Liver (tissue), 9 donors: ENCODE data around the gene MTURN. TPM values are rescaled to one million over a fixed set of nuclear protein-coding genes. Genes with fewer than 3 reads are reported as not detected.

Experiments used
- DNase-seq: peaks from one replicate; pipeline ENCODE4 v3.0.0-alpha.2; 2017; ENCODE audit warnings: low spot score
- H3K27ac ChIP-seq, 2 donors: one replicate each; pipeline ENCODE4 v1.7.0; 2013; ENCODE audit warnings: inconsistent platforms in 2 of 2, low read length in 2 of 2, control low read depth in 1 of 2, low read depth in 1 of 2, mild to moderate bottlenecking in 1 of 2
- H3K27me3 ChIP-seq, 4 donors: one replicate each; pipeline versions ENCODE4 v1.6.1 to v1.7.0; 2013; ENCODE audit warnings: low read length in 3 of 4, inconsistent platforms in 1 of 4, mild to moderate bottlenecking in 1 of 4, moderate library complexity in 1 of 4; ENCODE audit not compliant: control insufficient read depth in 4 of 4, insufficient read depth in 4 of 4
- H3K36me3 ChIP-seq, 4 donors: one replicate each; pipeline versions ENCODE4 v1.6.1 to v1.7.0; 2013; ENCODE audit warnings: low read length in 3 of 4, mild to moderate bottlenecking in 3 of 4, low read depth in 1 of 4, moderate library complexity in 1 of 4; ENCODE audit not compliant: control insufficient read depth in 4 of 4, insufficient read depth in 3 of 4
- H3K4me1 ChIP-seq, 4 donors: one replicate each; pipeline versions ENCODE4 v1.6.1 to v1.7.0; 2013; ENCODE audit warnings: low read length in 3 of 4, mild to moderate bottlenecking in 3 of 4, moderate library complexity in 1 of 4; ENCODE audit not compliant: control insufficient read depth in 4 of 4, insufficient read depth in 4 of 4
- H3K4me3 ChIP-seq, 3 donors: one replicate each; pipeline versions ENCODE4 v1.6.1 to v1.7.0; 2013; ENCODE audit warnings: low read length in 3 of 3, control low read depth in 1 of 3, low read depth in 1 of 3, mild to moderate bottlenecking in 1 of 3
- H3K9ac ChIP-seq, 2 donors: one replicate each; pipeline ENCODE4 v1.7.0; 2013; ENCODE audit warnings: low read length in 2 of 2, mild to moderate bottlenecking in 2 of 2, moderate library complexity in 2 of 2, control low read depth in 1 of 2, low read depth in 1 of 2
- H3K9me3 ChIP-seq, 4 donors: one replicate each; pipeline versions ENCODE4 v1.6.1 to v1.7.0; 2013; ENCODE audit warnings: low read length in 3 of 4; ENCODE audit not compliant: control insufficient read depth in 4 of 4
- ATF3 ChIP-seq: IDR thresholded peaks from 2 replicates; pipeline ENCODE4 v1.6.1; 2016; ENCODE audit warnings: antibody characterized with exemption
- CTCF ChIP-seq: fragments of 150-350 bp; IDR thresholded peaks from 2 replicates; pipeline ENCODE4 v1.5.1; 2017; ENCODE audit warnings: improper control_type of control experiment, low read depth, low read length; ENCODE audit not compliant: missing input control
- EGR1 ChIP-seq, 2 donors: IDR thresholded peaks; 2 replicates each; pipeline ENCODE4 v1.6.1; 2016 to 2018; ENCODE audit warnings: antibody characterized with exemption in 2 of 2, low read depth in 2 of 2
- FOXA1 ChIP-seq: IDR thresholded peaks from 2 replicates; pipeline ENCODE4 v1.6.1; 2016; ENCODE audit warnings: antibody characterized with exemption
- FOXA2 ChIP-seq: IDR thresholded peaks from 2 replicates; pipeline ENCODE4 v1.6.1; 2016; ENCODE audit warnings: antibody characterized with exemption
- GABPA ChIP-seq, 2 donors: IDR thresholded peaks in 1 of 2; conservative IDR thresholded peaks in 1 of 2; 2 replicates each; pipeline ENCODE4 v1.6.1; 2016; ENCODE audit warnings: antibody characterized with exemption in 2 of 2, mild to moderate bottlenecking in 1 of 2, moderate library complexity in 1 of 2
- HNF4A ChIP-seq, 2 donors: conservative IDR thresholded peaks; 2 replicates each; pipeline ENCODE4 v1.6.1; 2016; ENCODE audit warnings: antibody characterized with exemption in 2 of 2, mild to moderate bottlenecking in 2 of 2
- HNF4G ChIP-seq: IDR thresholded peaks from 2 replicates; pipeline ENCODE4 v1.6.1; 2016; ENCODE audit warnings: antibody characterized with exemption
- JUND ChIP-seq, 2 donors: IDR thresholded peaks; 2 replicates each; pipeline ENCODE4 v1.6.1; 2016; ENCODE audit warnings: antibody characterized with exemption in 2 of 2
- MAX ChIP-seq: IDR thresholded peaks from 2 replicates; pipeline ENCODE4 v1.6.1; 2016; ENCODE audit warnings: antibody characterized with exemption
- NR2F2 ChIP-seq: IDR thresholded peaks from 2 replicates; pipeline ENCODE4 v1.6.1; 2016; ENCODE audit warnings: antibody characterized with exemption
- RAD21 ChIP-seq, 2 donors: IDR thresholded peaks; 2 replicates each; pipeline ENCODE4 v1.6.1; 2016; ENCODE audit warnings: antibody characterized with exemption in 2 of 2, mild to moderate bottlenecking in 2 of 2
- REST ChIP-seq: IDR thresholded peaks from 2 replicates; pipeline ENCODE4 v1.6.1; 2016; ENCODE audit warnings: antibody characterized with exemption, mild to moderate bottlenecking
- RXRA ChIP-seq, 2 donors: IDR thresholded peaks; 2 replicates each; pipeline ENCODE4 v1.6.1; 2017 to 2018; ENCODE audit warnings: antibody characterized with exemption in 2 of 2, mild to moderate bottlenecking in 1 of 2
- SP1 ChIP-seq: IDR thresholded peaks from 2 replicates; pipeline ENCODE4 v1.6.1; 2018; ENCODE audit warnings: antibody characterized with exemption, mild to moderate bottlenecking
- TAF1 ChIP-seq: conservative IDR thresholded peaks from 2 replicates; pipeline ENCODE4 v1.6.1; 2016; ENCODE audit warnings: antibody characterized with exemption, mild to moderate bottlenecking
- YY1 ChIP-seq: IDR thresholded peaks from 2 replicates; pipeline ENCODE4 v1.6.1; 2016; ENCODE audit warnings: antibody characterized with exemption, mild to moderate bottlenecking
- ZBTB33 ChIP-seq: IDR thresholded peaks from 2 replicates; pipeline ENCODE4 v1.6.1; 2016; ENCODE audit warnings: antibody characterized with exemption
- WGBS: extraction: QIAGEN DNeasy Blood & Tissue Kit; methylation state at CpG from one replicate; pipeline ENCODE4 v1.1.7; 2013; 5-methylcytosine and 5-hydroxymethylcytosine counted together
- polyA plus RNA-seq, 2 donors: library from polyadenylated mRNA; stranded (reverse) in 1 of 2; unstranded in 1 of 2; fragments of 200-250 nt in 1 of 2; fragments of >200 nt in 1 of 2; fragmentation: Nextera tagmentation in 1 of 2; extraction: Ambion mirVana in 1 of 2; gene quantifications; one replicate each; pipeline versions ENCODE4 v1.2.1 to v1.2.3, GENCODE V29; 2013 to 2015
- total RNA-seq, 2 donors: library from RNA; depleted of rRNA; stranded (reverse); fragments of >200 nt; gene quantifications; one replicate each; pipeline ENCODE4 v1.2.3, GENCODE V29; 2014
- donor health status: healthy.
- donor health status: healthy.
- donor health status: healthy.
- donor health status: healthy.
- donor health status: healthy.

MTURN gene
- total and polyA plus RNA-seq, 4 donors: 2.4 to 14.4 (median 6.1) TPM

GRCh38 chr7:30188811-30189210 is 54.0 kb downstream of the MTURN start:
- H3K36me3 ChIP-seq: no peaks in the 10 kb centered on the region
- H3K27me3 ChIP-seq: no peaks in the 10 kb centered on the region
- TF ChIP-seq RAD21 (IDR thresholded peaks at IDR 0.05) (no peak), ATF3 (no peak), FOXA1 (no peak), YY1 (no peak), ZBTB33 (no peak), REST (no peak), HNF4A (conservative IDR thresholded peaks at IDR 0.05) (no peak), FOXA2 (no peak), MAX (no peak), JUND (IDR thresholded peaks at IDR 0.05) (no peak), EGR1 (IDR thresholded peaks at IDR 0.05; ENCODE audit: low read depth in 2 of 2) (no peak), SP1 (no peak), RXRA (IDR thresholded peaks at IDR 0.05) (no peak), NR2F2 (no peak), GABPA (IDR thresholded peaks at IDR 0.05 in 1 of 2, conservative IDR thresholded peaks at IDR 0.05 in 1 of 2) (no peak), CTCF (no peak), TAF1 (no peak), HNF4G (no peak)
- no peak overlapping the region for H3K9ac ChIP-seq
- H3K4me1 ChIP-seq: no peaks in the 10 kb centered on the region
- no peaks in the 10 kb centered on the region for H3K9me3 ChIP-seq
- 94% methylated on average over 2 of the region's 2 CpGs for WGBS
- H3K4me3 ChIP-seq: no peak overlapping the region
- DNase-seq: no peak
- no peak overlapping the region for H3K27ac ChIP-seq
